HG02973 (cell line): Measurements from ENCODE around the gene GRIK2.
"Not testable (repeated sequence)": the region's sequence is repeated elsewhere in the genome, so short reads cannot be mapped to it uniquely, and the experiment has no call there.

Source experiments
- ATAC-seq: cut with Tn5 transposase; IDR thresholded peaks from one replicate; pipeline ENCODE4 v1.9.1; 2021; ENCODE audit warnings: moderate library complexity; ENCODE audit not compliant: unreplicated experiment

The GRIK2 gene

DNA sequence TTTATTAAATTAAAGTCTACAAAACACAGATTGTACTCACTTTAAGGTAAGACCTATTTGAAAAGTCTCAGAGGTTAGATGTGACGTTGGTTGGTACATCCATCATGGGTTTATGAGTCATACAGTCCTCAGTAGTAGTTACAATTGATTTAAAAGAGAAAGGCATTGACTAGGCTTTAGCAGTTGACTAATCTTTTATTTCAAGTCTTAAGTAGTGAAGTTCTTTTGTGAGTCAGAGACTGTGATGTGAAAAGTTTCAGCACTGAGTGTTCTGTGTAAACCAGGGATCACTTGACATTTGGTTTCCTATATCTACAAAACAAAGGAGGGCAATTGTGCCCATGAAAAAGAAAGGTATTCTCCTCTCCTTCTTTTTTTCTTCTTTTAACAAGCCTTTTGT lies 221.3 kb downstream of the GRIK2 start:
- ATAC-seq = no peak

DNA sequence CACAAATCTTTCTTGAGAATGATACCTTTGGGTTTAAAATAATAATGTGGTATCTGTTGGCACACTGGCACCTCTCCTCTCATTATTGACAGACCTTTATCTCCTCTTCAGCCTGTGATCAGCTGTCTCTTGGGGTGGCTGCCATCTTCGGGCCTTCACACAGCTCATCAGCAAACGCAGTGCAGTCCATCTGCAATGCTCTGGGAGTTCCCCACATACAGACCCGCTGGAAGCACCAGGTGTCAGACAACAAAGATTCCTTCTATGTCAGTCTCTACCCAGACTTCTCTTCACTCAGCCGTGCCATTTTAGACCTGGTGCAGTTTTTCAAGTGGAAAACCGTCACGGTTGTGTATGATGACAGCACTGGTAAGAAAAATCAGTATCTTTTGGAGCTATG lies 232.8 kb downstream of the GRIK2 start:
- ATAC-seq = no peak

DNA sequence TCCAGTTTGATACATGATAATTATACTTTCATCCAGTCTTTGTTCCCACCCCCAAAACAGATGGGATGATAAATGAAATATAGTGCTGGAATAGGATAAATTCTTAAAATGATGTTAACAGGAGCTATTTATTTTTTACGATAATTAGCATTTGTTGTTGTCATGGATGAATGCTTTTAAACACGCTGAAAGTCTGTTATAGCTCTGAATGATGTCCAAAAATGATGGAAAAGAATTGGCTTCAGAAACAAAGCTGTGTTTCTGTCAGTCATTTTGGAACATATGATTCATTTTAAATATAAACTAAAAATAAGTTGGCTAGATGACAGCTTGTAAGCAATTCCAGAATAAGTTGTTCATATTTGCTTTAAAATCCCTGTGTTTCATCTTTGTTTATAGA lies 237.4 kb downstream of the GRIK2 start:
- ATAC-seq = no peak

DNA sequence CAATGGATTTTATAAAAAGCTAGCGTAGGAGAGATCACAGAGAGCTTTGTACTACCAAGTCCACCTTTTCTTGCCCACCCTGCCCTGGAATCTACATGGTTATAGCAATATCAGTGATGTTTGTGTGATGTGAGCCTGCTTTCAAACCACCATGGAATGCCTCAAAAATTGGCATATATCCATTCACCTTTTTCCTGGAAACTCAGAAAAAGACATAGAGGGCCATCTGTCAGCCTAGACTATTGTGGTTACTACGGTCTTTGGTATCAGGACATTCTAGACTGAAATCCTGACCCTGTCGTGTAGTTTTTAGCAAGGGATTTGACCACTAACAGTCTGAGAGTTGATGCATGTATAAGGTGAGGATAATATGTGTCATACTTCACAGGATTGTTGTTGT lies 239.6 kb downstream of the GRIK2 start:
- no peak for ATAC-seq

DNA sequence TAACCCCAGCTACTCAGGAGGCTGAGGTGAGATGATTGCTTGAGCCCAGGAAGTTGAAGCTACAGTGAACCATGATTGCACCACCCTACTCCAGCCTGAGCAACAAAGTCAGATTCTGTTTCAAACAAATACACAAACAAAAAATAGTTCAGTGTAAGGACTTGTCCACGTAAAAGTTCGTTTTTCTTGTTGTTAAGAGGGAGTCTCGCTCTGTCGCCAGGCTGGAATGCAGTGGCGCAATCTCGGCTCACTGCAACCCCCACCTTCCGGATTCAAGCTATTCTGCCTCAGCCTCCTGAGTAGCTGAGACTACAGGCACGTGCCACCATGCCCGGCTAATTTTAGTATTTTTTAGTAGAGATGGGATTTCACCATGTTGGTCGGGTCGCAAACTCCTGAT lies 245.4 kb downstream of the GRIK2 start:
- not testable (repeated sequence) for ATAC-seq

DNA sequence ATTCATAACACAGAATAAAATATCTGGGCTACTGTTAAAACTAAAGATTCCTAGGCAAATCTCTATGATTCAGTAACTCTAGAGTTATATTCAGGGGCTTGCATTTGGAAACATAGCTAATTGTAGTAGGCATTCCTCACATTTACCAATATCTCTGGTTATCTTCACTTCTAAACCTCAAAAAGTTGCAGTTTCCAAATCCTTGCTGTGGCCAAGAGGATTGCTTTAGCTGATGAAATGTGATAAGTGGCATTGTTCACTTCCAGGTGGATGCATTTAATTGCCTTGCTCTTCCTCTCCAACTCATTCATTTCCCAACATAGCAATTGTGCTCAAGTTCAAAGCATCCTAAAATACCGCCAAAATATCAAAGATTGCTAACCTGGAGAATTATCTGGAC lies 246.6 kb downstream of the GRIK2 start:
- no peak for ATAC-seq

DNA sequence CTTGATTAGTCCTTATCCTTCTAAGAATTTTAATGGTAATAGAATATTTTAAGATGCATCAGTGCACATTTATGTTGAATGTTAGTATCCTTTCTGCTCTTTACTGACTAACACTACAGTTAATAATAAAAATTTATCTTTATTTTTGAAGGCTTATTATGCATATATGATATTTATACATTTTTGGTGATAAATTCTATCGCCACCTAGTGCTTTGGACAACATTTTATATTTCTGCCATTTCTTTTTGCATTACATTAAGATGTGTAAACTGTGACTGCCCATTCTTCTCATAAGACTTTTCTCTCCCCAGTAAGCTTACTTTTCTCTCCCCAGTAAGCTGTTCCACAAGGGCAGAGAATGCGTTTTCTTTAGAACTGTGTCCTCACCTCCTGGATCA lies 252.3 kb downstream of the GRIK2 start:
- no peak for ATAC-seq

DNA sequence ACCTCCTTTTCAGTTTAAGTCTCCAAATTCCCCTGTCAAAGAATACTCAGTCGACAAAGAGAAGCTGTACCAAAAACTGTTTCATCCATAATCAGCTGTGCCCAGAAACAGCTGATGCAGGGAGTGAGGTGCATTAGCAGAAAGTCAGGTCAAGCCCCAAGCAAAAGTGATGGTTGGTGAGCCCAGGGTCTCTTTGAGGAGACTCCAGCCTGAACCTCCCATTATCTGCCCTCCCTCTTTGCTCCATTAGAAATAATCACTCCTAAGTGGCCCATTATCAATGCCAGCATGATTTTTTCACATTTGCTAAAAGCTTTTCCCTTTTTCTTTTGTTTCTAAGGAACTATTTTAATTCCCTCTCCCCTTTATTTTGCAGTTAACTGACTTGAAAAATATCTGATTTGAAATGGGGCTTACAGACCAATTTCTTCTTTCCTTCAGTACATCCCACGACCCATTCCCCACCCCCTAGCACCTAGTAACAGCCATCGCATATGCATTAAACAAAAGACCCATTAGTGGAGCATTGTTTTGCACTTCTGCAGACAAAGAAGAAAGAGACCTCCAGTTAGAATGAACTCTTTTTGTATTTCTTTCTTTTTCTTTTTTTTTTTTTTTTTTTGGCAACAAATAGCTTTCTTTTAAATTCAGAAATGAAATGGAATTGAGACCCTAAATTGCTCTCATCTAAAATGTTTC lies 257.0 kb downstream of the GRIK2 start:
- ATAC-seq = no peak

DNA sequence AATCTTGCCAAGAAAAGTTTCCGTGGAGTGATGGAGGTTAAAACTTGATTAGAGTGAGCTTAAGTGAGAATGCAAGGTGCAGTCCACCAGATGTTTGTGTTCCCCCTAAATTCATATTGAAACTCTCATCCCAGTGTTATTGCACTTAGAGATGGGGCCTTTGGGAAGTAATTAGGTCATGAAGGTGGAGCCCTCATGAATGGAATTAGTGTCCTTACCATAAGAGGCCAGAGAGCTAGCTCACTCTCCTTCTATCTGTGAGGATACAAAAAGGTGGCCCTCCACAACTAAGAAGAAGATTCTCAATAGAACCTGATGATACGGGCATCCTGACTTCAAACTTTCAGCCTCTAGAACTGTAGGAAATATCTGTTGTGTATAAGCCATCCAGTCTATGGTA lies 258.6 kb downstream of the GRIK2 start:
- ATAC-seq = no peak

DNA sequence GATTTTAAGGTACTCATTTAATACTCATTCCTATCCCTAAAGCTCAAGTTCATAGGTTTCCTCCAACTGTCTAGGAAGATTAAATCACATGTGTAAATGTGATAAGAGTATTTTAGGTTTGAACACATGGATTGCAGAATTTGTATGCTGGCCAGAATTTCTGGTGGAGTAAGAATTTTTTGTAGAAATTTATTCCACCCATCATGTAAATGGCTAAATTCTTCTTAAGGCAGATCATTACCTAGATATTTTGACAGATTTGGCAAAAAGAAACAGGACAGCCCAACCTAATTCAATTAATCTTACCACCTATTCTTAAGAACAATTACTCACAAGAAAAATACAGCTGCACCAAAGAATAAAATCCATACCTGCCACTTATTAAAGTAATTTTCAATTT lies 261.6 kb downstream of the GRIK2 start:
- no peak for ATAC-seq

DNA sequence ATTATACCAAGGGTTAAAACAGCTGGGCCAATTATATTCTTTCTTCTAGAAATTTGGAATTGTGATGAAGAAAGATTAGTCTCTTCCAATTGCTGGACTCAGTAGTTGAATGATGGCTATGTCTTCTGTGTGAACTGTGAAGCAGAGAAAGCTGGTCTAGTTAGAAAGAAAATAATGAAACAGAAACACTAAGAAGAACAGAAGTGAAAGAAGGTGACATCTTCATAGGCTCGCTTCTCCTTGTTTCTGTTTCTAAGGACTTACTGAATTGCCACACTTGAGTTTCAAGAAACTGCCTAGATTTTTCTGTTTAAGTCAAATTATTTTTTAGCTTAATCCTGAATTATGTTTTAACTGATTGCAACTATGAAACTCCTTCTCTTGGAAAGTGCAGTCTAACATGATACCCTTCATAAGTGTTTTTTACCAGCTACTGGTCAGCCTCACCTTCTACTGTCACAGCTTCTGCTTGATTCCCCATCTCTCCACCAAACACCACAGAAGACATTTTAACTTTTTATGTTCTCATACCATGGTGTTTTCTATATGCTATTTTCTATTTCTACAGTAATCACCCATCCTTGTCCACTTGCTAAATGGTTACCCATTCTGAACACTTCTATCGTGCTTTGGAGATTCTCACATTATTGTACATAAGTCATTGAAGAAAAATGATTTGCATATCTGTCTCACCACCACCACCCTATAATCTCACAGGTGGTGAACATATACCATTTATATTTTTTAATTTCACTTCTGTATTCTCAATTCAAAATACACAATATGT lies 268.8 kb downstream of the GRIK2 start:
- ATAC-seq = peak; percentile 92

DNA sequence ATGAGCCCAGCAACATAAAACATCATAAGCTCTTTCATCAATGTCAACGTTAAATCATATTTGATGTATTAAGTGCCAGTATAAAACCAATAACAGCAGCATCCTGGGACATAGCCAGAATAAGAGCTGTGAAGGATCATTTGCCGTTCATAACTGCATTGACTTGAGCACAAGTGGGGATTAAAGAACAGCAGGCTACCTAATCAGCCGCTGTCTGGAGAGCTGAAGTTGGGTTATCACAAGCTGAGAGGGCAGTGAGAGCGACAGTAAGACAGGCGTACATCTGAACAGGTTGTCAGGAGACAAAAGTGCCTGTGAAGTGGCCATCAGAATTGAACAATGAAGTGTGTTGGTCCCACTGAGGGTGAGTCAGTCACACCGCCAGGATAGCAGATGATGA lies 269.6 kb downstream of the GRIK2 start:
- no peak for ATAC-seq

DNA sequence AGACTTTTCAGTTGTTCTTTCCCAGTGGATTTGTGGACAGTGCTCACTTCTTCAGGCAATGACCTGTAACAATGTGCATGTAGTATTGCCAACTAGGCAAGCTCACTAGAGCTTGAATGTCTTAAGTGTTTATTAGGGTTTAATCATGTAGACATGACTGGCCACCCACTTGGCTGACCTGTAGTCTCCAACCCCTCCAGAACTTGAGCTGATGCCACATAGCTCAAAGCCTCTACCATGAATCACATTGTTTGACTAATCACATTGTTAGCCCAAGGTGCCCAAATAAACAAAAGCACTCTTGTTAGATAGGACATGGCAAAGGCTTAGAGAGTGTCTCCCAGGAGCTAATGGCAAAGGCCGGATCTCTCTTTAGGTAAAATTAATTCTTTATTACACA lies 272.7 kb downstream of the GRIK2 start:
- ATAC-seq = no peak

DNA sequence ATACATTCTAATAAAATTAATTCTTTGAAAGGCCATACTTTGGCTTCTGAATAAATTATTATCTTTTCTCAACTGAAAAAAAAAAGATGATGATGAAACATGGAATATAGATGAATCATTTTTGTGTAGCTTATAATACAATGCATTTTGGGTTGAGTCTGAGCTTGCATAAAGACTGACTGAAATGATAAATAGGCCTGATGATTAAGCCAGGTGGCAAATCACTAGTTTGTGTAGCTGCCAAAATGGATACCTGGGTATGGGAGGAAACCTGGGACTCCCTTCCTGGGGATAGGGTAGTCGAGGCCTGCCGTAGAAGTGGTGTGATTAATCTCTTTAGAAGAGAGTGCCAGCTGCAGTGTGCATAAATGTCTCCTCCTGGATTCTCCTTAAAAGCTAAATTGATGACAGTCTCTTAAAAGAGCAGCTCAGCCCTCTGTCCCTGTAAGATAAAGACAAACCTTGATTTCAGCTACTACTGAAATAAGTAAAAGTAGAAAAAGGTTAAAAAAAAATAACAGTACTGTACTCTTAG lies 275.1 kb downstream of the GRIK2 start:
- no peak for ATAC-seq

DNA sequence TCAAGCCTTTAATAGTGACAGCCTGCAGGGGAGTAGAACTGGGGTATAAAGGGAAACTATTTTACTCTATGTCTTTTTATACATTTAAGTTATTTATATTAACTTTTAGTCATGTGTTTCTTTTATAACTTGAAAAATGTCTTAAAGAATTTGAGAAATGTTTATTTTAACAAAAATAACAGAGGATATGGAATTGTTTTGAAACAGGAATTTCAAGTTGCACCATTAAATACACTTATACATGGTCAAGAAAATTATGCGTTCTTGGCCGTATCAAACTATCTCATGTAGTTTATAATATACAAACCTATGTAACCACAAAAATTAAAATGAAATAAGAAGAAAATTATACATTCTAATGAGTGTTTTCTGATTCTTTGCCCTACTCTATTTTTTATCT lies 282.7 kb downstream of the GRIK2 start:
- no peak for ATAC-seq

DNA sequence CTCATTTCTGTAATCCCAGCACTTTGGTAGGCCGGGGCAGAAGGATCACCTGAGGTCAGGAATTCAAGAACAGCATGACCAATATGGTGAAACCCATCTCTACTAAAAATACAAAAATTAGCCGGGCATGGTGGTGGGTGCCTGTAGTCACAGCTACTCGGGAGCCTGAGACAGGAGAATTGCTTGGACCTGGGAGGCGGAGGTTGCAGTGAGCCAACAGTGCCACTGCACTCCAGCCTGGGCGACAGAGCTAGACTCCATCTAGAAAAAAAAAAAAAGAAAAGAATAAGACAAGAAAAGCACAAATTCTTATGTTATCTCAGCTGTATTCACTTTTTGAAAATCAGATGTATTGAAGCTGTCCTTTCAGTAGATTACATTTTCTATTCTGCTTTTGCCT lies 289.4 kb downstream of the GRIK2 start:
- ATAC-seq = no peak

DNA sequence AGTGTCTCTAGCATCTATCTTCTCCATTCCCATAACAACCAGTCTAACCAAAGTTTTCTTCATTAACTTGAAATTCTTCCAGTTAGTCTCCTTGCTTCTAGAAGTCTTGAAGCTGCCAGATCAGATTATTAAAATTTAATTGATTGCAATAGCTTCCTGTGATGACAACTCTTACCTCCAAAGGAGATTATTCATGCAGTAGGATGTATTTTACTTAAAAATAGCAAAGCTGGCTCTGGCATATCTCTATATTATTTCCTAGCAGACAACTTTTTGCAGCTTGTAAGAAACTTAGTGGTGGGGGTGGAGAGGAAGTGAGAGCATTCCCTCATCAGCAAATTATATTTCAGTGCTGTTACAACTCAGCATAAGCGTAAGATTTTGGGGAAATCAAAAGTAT lies 290.4 kb downstream of the GRIK2 start:
- no peak for ATAC-seq

DNA sequence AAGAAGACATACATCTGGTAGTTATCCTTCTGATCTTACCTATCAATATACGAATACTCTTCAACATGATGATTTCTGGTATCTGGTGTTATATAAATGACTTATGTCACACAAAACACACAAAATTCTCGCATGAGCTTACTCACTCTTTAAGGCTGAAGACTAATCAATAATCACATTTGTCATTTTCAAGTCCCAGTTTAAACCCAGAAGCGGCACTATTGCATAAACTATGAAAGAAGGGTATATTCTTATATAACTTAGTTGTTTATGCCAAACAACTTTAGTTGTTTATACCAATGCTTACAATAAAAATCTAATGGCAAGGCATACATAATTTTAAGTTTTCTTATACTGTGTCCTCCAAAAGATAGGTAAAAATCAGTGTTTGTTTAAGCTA lies 293.1 kb downstream of the GRIK2 start:
- no peak for ATAC-seq

DNA sequence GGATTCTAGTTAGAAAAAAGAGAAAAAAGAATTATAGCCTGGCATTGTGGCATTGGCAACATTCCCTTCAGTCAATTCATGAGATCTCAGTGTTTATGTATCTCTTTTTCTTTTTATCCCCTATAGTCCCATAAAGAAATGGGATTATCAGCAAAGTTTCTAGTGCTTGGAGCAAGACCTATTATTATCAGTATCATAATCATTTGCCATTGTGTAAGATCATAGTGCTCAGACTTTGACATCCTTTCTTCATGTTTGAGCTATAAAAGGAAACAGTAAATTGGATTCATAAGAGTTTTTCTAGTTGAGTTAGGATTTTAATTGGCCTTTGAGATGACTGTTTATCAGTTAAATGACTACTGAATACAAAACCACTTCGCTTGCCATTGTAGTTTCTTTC lies 295.6 kb downstream of the GRIK2 start:
- ATAC-seq = no peak

DNA sequence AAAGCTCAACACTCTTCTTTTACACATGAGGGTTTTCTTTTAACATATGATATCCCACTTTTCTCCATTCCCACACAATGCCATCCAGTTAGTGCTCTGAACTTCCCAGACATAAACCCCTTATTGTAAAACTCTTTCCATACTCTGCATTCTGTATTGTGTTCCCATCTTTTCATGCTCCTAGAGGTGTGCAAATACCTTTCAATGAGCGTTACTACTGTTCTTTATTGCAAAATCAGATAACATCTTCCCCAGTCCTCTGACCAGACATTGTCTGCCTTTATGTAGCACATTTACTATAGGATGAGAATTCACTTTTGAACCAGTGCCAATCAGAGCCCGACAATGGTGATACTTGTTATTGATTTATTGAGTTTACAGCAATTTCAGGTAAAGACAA lies 296.2 kb downstream of the GRIK2 start:
- no peak for ATAC-seq

DNA sequence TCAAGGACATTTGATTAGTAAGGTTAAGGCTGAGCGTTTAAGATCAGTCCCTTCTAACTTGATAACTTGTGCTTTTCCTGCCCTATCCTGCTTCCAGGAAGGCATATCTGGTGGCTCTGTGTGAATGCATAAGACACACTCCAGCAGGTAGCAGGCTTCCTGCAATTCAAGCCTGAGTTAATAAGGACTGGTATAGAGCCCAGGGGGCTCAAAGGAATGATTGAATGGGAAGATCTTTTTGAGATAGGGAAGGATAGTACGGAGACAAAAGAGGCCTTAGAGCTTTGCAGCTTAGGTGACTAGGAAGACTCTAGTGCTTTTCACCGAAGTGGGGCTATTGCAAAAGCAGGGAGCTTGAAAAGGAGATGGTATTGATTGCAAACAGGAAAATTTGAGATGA lies 307.1 kb downstream of the GRIK2 start:
- no peak for ATAC-seq

DNA sequence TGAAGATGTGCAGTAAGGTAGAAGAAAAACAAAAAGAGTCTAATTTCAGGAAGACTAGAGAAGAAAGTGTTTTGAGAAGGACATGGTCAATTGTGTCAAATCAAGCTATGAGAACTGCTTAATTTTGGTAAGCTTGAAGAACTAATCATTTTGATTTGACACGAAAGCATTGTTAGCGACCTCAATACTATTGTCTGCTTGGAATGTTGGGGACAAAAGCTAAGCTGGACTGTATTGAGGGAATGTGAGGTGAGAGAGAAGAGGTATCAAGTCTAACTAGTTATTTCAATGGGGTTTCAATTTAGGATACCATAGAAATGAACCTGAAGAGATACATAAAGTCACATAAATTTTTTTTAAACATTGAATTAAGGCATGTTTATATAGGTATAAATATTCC lies 309.8 kb downstream of the GRIK2 start:
- no peak for ATAC-seq
